Measurements from ENCODE around the gene PFKFB3. TPM values are rescaled to one million over a fixed set of nuclear protein-coding genes. Genes with fewer than 3 reads are reported as not detected.
A peak's percentile ranks its signal among the peaks of the same experiment; 100 is the strongest.
"Not testable (repeated sequence)": the region's sequence is repeated elsewhere in the genome, so short reads cannot be mapped to it uniquely, and the experiment has no call there.

Gene PFKFB3
- total and polyA plus RNA-seq, 7 donors, result 10.2 to 33.2 (median 28.0) TPM

GRCh38 chr10:6187278-6187677, 15.5 kb upstream of the PFKFB3 start:
- DNase-seq, result no peak
- no peak overlapping the region for H3K4me3 ChIP-seq
- H3K36me3 ChIP-seq, result no peaks in the 10 kb centered on the region
- TF ChIP-seq CTCF (IDR thresholded peaks at IDR 0.05), result no peak
- TF ChIP-seq POLR2A (IDR thresholded peaks at IDR 0.05), result no peak
- no peak for TF ChIP-seq EP300 (IDR thresholded peaks at IDR 0.05)
- TF ChIP-seq POLR2AphosphoS5 (IDR thresholded peaks at IDR 0.05), result no peak
- H3K9me3 ChIP-seq, result no peaks in the 10 kb centered on the region
- intact Hi-C loops (cut with DNase I), result no loop called here
- H3K27me3 ChIP-seq, result no peaks in the 10 kb centered on the region
- 89 to 91% methylated on average over 6 of the region's 6 CpGs for WGBS, 2 donors
- H3K27ac ChIP-seq, result no peak overlapping the region
- peaks cover 0 to 19% (median 18%) of the 10 kb centered on the region in 4 donors for H3K4me1 ChIP-seq

- DNase-seq; H3K4me3 ChIP-seq; H3K9me3 ChIP-seq; H3K36me3 ChIP-seq; H3K27ac ChIP-seq; H3K27me3 ChIP-seq; intact Hi-C loops (cut with DNase I): not testable (repeated sequence)
- H3K4me1 ChIP-seq, result peaks cover 0 to 32% (median 21%) of the 10 kb centered on the region in 4 donors
- WGBS, 2 donors, result 75 to 94% methylated on average over 9 of the region's 9 CpGs
These were observed 12.7 kb upstream of the PFKFB3 start for GRCh38 chr10:6190033-6190432.

- Histone ChIP-seq H3K9me3 (no peaks in the 10 kb centered on the region), H3K27ac (peak overlapping the region; percentile 74 to 86 (median 77)), H3K36me3 (no peaks in the 10 kb centered on the region), H3K4me3 (no peak overlapping the region), H3K4me1 (peaks cover 0 to 33% (median 25%) of the 10 kb centered on the region in 4 donors), H3K27me3 (no peaks in the 10 kb centered on the region)
- 84 to 88% methylated on average over 8 of the region's 8 CpGs for WGBS, 2 donors
- TF ChIP-seq EP300 (IDR thresholded peaks at IDR 0.05), result no peak
- TF ChIP-seq POLR2A (IDR thresholded peaks at IDR 0.05), result no peak
- no peak for TF ChIP-seq POLR2AphosphoS5 (IDR thresholded peaks at IDR 0.05)
- TF ChIP-seq CTCF (IDR thresholded peaks at IDR 0.05), result no peak
- no peak for DNase-seq
- intact Hi-C loops (cut with DNase I), result no loop called here
These were observed 11.6 kb upstream of the PFKFB3 start for GRCh38 chr10:6191147-6191546.

GRCh38 chr10:6191569-6191968, 11.2 kb upstream of the PFKFB3 start:
- no peaks in the 10 kb centered on the region for H3K9me3 ChIP-seq
- H3K27ac ChIP-seq, result peak overlapping the region; percentile 74 to 86 (median 77)
- TF ChIP-seq POLR2A (IDR thresholded peaks at IDR 0.05) (no peak), CTCF (IDR thresholded peaks at IDR 0.05) (no peak), EP300 (IDR thresholded peaks at IDR 0.05) (no peak), POLR2AphosphoS5 (IDR thresholded peaks at IDR 0.05) (peak in 3 of 4 donors; percentile 3 to 29 (median 18))
- no peaks in the 10 kb centered on the region for H3K36me3 ChIP-seq
- intact Hi-C loops (cut with DNase I), result no loop called here
- H3K4me1 ChIP-seq, result peaks cover 0 to 33% (median 25%) of the 10 kb centered on the region in 4 donors
- H3K27me3 ChIP-seq, result no peaks in the 10 kb centered on the region
- peak; percentile 71 for DNase-seq
- peak overlapping the region in 1 of 4 donors; percentile 9 for H3K4me3 ChIP-seq
- 94 to 95% methylated on average over 19 of the region's 19 CpGs for WGBS, 2 donors

- H3K4me3 ChIP-seq, DNase-seq, H3K27me3 ChIP-seq, H3K9me3 ChIP-seq, H3K36me3 ChIP-seq: not testable (repeated sequence)
- intact Hi-C loops (cut with DNase I), result loop anchor here (2.0 kb wide), 1 partner anchor 31 kb away; no protein-coding TSS in a partner anchor
- H3K4me1 ChIP-seq, result peaks cover 0 to 33% (median 25%) of the 10 kb centered on the region in 4 donors
- 92 to 95% methylated on average over 5 of the region's 5 CpGs for WGBS, 2 donors
- H3K27ac ChIP-seq, result peak overlapping the region; percentile 74 to 86 (median 77)
These were observed 9.4 kb upstream of the PFKFB3 start for GRCh38 chr10:6193342-6193741.

GRCh38 chr10:6194311-6194710, 8.4 kb upstream of the PFKFB3 start:
- intact Hi-C loops (cut with DNase I), result no loop called here
- no peak overlapping the region for H3K4me3 ChIP-seq
- H3K4me1 ChIP-seq, result peaks cover 0 to 33% (median 25%) of the 10 kb centered on the region in 4 donors
- no peaks in the 10 kb centered on the region for H3K36me3 ChIP-seq
- H3K27ac ChIP-seq, result peak overlapping the region in 3 of 4 donors; percentile 33 to 75 (median 67)
- no peak for DNase-seq
- H3K27me3 ChIP-seq, result no peaks in the 10 kb centered on the region
- 98% methylated on average over 6 of the region's 6 CpGs for WGBS, 2 donors
- H3K9me3 ChIP-seq, result no peaks in the 10 kb centered on the region
- TF ChIP-seq POLR2A (IDR thresholded peaks at IDR 0.05) (no peak), POLR2AphosphoS5 (IDR thresholded peaks at IDR 0.05) (no peak), EP300 (IDR thresholded peaks at IDR 0.05) (no peak), CTCF (IDR thresholded peaks at IDR 0.05) (no peak)

Data from sigmoid colon (tissue), 7 donors.